Stimulated activated effector memory CD8-positive, alpha-beta T cell treated with anti-CD3 and anti-CD28 coated beads, Interleukin-12 subunit alpha, Interleukin-12 subunit beta, amount 100 ng/mL, for 72 hours (primary cell): ENCODE measurements around the gene LCN10.
"Not testable (repeated sequence)": the region's sequence is repeated elsewhere in the genome, so short reads cannot be mapped to it uniquely, and the experiment has no call there.

Experiments used
- ATAC-seq: fragments of 150-1000 bp; cut with Tn5 transposase; 2 replicates; pipeline ENCODE4 v1.10.0; 2021
- DNase-seq, 2 donors: peaks; one replicate each; pipeline ENCODE4 v3.0.0; 2021 to 2022; ENCODE audit warnings: low spot score in 2 of 2
- H3K27ac Mint-ChIP-seq: one replicate; pipeline ENCODE4 v1.8.0; 2022; ENCODE audit warnings: mild to moderate bottlenecking, mixed read lengths
- H3K36me3 Mint-ChIP-seq: one replicate; pipeline ENCODE4 v1.8.0; 2022; ENCODE audit warnings: mild to moderate bottlenecking, mixed read lengths
- H3K4me1 Mint-ChIP-seq: one replicate; pipeline ENCODE4 v1.8.0; 2022; ENCODE audit warnings: mixed read lengths
- H3K4me3 Mint-ChIP-seq: one replicate; pipeline ENCODE4 v1.8.0; 2022; ENCODE audit warnings: mild to moderate bottlenecking, mixed read lengths
- H3K9me3 Mint-ChIP-seq: one replicate; pipeline ENCODE4 v1.8.0; 2022; ENCODE audit warnings: mixed read lengths

The LCN10 gene

GRCh38 chr9:136742591-136743391, at the start of gene LCN10:
LCN10 (minus strand) TSS chr9:136742940; CDS start chr9:136742903, 37 bp downstream.
- no peak for ATAC-seq
- Mint-ChIP-seq H3K4me3 (peak within 1 kb of the TSS; percentile 34), H3K4me1 (peaks cover 8% of the 10 kb centered on the region), H3K27ac (no peak within 1 kb of the TSS), H3K36me3 (no peaks in the 10 kb centered on the region), H3K9me3 (no peaks in the 10 kb centered on the region)
- no peak for DNase-seq

- H3K27ac Mint-ChIP-seq: peak overlapping the region; percentile 88
- H3K4me3 Mint-ChIP-seq: peak overlapping the region; percentile 79
- ATAC-seq (peak; percentile 4), DNase-seq (peak; percentile 60 to 86)
- peaks cover 25% of the 10 kb centered on the region for H3K4me1 Mint-ChIP-seq
- H3K9me3 Mint-ChIP-seq: no peaks in the 10 kb centered on the region
- no peaks in the 10 kb centered on the region for H3K36me3 Mint-ChIP-seq
These were observed 49.0 kb upstream of the LCN10 start for GRCh38 chr9:136791516-136792276.

- ATAC-seq (peak; percentile 90), DNase-seq (peak; percentile 98 to 99)
- Mint-ChIP-seq H3K27ac (peak within 1 kb of the TSS; percentile 88), H3K9me3 (no peaks in the 10 kb centered on the region), H3K4me3 (peak within 1 kb of the TSS; percentile 79), H3K4me1 (peaks cover 25% of the 10 kb centered on the region), H3K36me3 (no peaks in the 10 kb centered on the region)
These were observed 48.1 kb upstream of the LCN10 start, which contains the start of gene TMEM141 for GRCh38 chr9:136790640-136791515. TMEM141 (plus strand) TSS chr9:136791344; CDS start chr9:136791371, 27 bp downstream.

- H3K4me3 Mint-ChIP-seq: no peak overlapping the region
- DNase-seq (no peak), ATAC-seq (no peak)
- no peak overlapping the region for H3K27ac Mint-ChIP-seq
- peaks cover 31% of the 10 kb centered on the region for H3K4me1 Mint-ChIP-seq
- H3K36me3 Mint-ChIP-seq: no peaks in the 10 kb centered on the region
- no peaks in the 10 kb centered on the region for H3K9me3 Mint-ChIP-seq
These were observed 46.8 kb upstream of the LCN10 start for GRCh38 chr9:136789523-136789937.

- H3K27ac Mint-ChIP-seq, H3K36me3 Mint-ChIP-seq, H3K9me3 Mint-ChIP-seq, DNase-seq, ATAC-seq: not testable (repeated sequence)
- peaks cover 31% of the 10 kb centered on the region for H3K4me1 Mint-ChIP-seq
- H3K4me3 Mint-ChIP-seq: peak overlapping the region; percentile 54
These were observed 46.1 kb upstream of the LCN10 start for GRCh38 chr9:136788644-136789522.

- H3K4me3 Mint-ChIP-seq: peak overlapping the region; percentile 54
- DNase-seq: peak; percentile 74 to 90
- no peaks in the 10 kb centered on the region for H3K9me3 Mint-ChIP-seq
- peaks cover 31% of the 10 kb centered on the region for H3K4me1 Mint-ChIP-seq
- H3K36me3 Mint-ChIP-seq: no peaks in the 10 kb centered on the region
- no peak overlapping the region for H3K27ac Mint-ChIP-seq
- peak; percentile 26 for ATAC-seq
These were observed 45.1 kb upstream of the LCN10 start for GRCh38 chr9:136787690-136788400.

GRCh38 chr9:136786983-136787382, 44.2 kb upstream of the LCN10 start:
- not testable (repeated sequence) for H3K36me3 Mint-ChIP-seq, H3K4me3 Mint-ChIP-seq, DNase-seq, ATAC-seq, H3K9me3 Mint-ChIP-seq, H3K27ac Mint-ChIP-seq
- peaks cover 27% of the 10 kb centered on the region for H3K4me1 Mint-ChIP-seq

- peaks cover 24% of the 10 kb centered on the region for H3K4me1 Mint-ChIP-seq
- DNase-seq: no peak
- H3K36me3 Mint-ChIP-seq: no peaks in the 10 kb centered on the region
- H3K27ac Mint-ChIP-seq: no peak overlapping the region
- no peaks in the 10 kb centered on the region for H3K9me3 Mint-ChIP-seq
- no peak overlapping the region for H3K4me3 Mint-ChIP-seq
- ATAC-seq: no peak
These were observed 43.7 kb upstream of the LCN10 start for GRCh38 chr9:136786451-136786850.

GRCh38 chr9:136785565-136786355, 43.0 kb upstream of the LCN10 start:
- DNase-seq, H3K36me3 Mint-ChIP-seq, H3K4me3 Mint-ChIP-seq, H3K9me3 Mint-ChIP-seq, ATAC-seq, H3K27ac Mint-ChIP-seq: not testable (repeated sequence)
- peaks cover 24% of the 10 kb centered on the region for H3K4me1 Mint-ChIP-seq

- no peak for DNase-seq
- Mint-ChIP-seq H3K27ac (peak overlapping the region; percentile 38), H3K4me1 (peaks cover 24% of the 10 kb centered on the region), H3K36me3 (no peaks in the 10 kb centered on the region), H3K9me3 (no peaks in the 10 kb centered on the region), H3K4me3 (no peak overlapping the region)
- peak; percentile 70 for ATAC-seq
These were observed 42.2 kb upstream of the LCN10 start for GRCh38 chr9:136784997-136785361.

- ATAC-seq: no peak
- no peaks in the 10 kb centered on the region for H3K36me3 Mint-ChIP-seq
- peaks cover 24% of the 10 kb centered on the region for H3K4me1 Mint-ChIP-seq
- H3K9me3 Mint-ChIP-seq: no peaks in the 10 kb centered on the region
- peak overlapping the region; percentile 38 for H3K27ac Mint-ChIP-seq
- DNase-seq: no peak
- H3K4me3 Mint-ChIP-seq: no peak overlapping the region
These were observed 41.7 kb upstream of the LCN10 start for GRCh38 chr9:136784249-136784996.

- no peak overlapping the region for H3K27ac Mint-ChIP-seq
- H3K4me3 Mint-ChIP-seq: no peak overlapping the region
- no peaks in the 10 kb centered on the region for H3K9me3 Mint-ChIP-seq
- DNase-seq (no peak), ATAC-seq (no peak)
- H3K36me3 Mint-ChIP-seq: no peaks in the 10 kb centered on the region
- peaks cover 8% of the 10 kb centered on the region for H3K4me1 Mint-ChIP-seq
These were observed 39.7 kb upstream of the LCN10 start for GRCh38 chr9:136782452-136782851.

- H3K36me3 Mint-ChIP-seq: no peaks in the 10 kb centered on the region
- no peak overlapping the region for H3K27ac Mint-ChIP-seq
- no peak overlapping the region for H3K4me3 Mint-ChIP-seq
- peaks cover 1% of the 10 kb centered on the region for H3K4me1 Mint-ChIP-seq
- H3K9me3 Mint-ChIP-seq: no peaks in the 10 kb centered on the region
- DNase-seq (no peak), ATAC-seq (no peak)
These were observed 37.1 kb upstream of the LCN10 start for GRCh38 chr9:136779808-136780207.
